GM23338 (cell line): Measurements from ENCODE around the gene FARSB. TPM values are rescaled to one million over a fixed set of nuclear protein-coding genes. Genes with fewer than 3 reads are reported as not detected.

Source experiments
- ATAC-seq: fragments of 200-7000 bp; cut with Tn5 transposase; 3 replicates; pipeline ENCODE4 v1.9.1; 2020
- DNase-seq: peaks from one replicate; pipeline ENCODE4 v3.0.0-alpha.2; 2015; ENCODE audit warnings: low spot score
- H2AFZ ChIP-seq: fragments of 200-600 bp; sonication (generic); 2 replicates; pipeline ENCODE4 v1.8.0; 2016; ENCODE audit warnings: antibody characterized with exemption, mild to moderate bottlenecking, moderate library complexity
- H3F3A ChIP-seq: fragments of 200-600 bp; sonication (generic); replicated peaks from 2 replicates; pipeline ENCODE4 v1.8.0; 2017; ENCODE audit warnings: antibody characterized with exemption, mixed run types, low read depth
- H3K27ac ChIP-seq: fragments of 200-600 bp; sonication (generic); 2 replicates; pipeline ENCODE4 v1.6.1; 2016; ENCODE audit warnings: low read depth
- H3K27me3 ChIP-seq: fragments of 200-600 bp; sonication (generic); 2 replicates; pipeline ENCODE4 v1.8.0; 2016; ENCODE audit warnings: mild to moderate bottlenecking, mixed run types, moderate library complexity; ENCODE audit not compliant: insufficient read depth
- H3K36me3 ChIP-seq: fragments of 200-600 bp; sonication (generic); 2 replicates; pipeline ENCODE4 v1.8.0; 2016; ENCODE audit warnings: mild to moderate bottlenecking; ENCODE audit not compliant: insufficient read depth
- H3K4me1 ChIP-seq: fragments of 200-600 bp; sonication (generic); 2 replicates; pipeline ENCODE4 v1.8.0; 2016; ENCODE audit warnings: mild to moderate bottlenecking, moderate library complexity; ENCODE audit not compliant: insufficient read depth
- H3K4me2 ChIP-seq: fragments of 200-600 bp; sonication (generic); 2 replicates; pipeline ENCODE4 v1.7.1; 2017; ENCODE audit warnings: mixed run types
- H3K4me3 ChIP-seq: fragments of 200-600 bp; sonication (generic); 2 replicates; pipeline ENCODE4 v1.6.1; 2016; ENCODE audit warnings: mixed run types
- H3K79me2 ChIP-seq: fragments of 200-600 bp; sonication (generic); replicated peaks from 2 replicates; pipeline ENCODE4 v1.8.0; 2017; ENCODE audit warnings: mild to moderate bottlenecking; ENCODE audit not compliant: insufficient read depth
- H3K9me2 ChIP-seq: fragments of 200-600 bp; sonication (generic); 2 replicates; pipeline ENCODE4 v1.8.0; 2017; ENCODE audit not compliant: insufficient read depth
- H4K20me1 ChIP-seq: fragments of 200-600 bp; sonication (generic); replicated peaks from 2 replicates; pipeline ENCODE4 v1.8.0; 2017; ENCODE audit warnings: mild to moderate bottlenecking; ENCODE audit not compliant: insufficient read depth
- H3K27ac Mint-ChIP-seq: 2 replicates; pipeline ENCODE4 v1.8.0; 2020; ENCODE audit warnings: inconsistent platforms, mild to moderate bottlenecking, moderate library complexity, mixed read lengths
- H3K27me3 Mint-ChIP-seq: 3 replicates; pipeline ENCODE4 v1.8.0; 2022; ENCODE audit warnings: low read depth, mild to moderate bottlenecking, moderate library complexity, mixed read lengths, inconsistent platforms; ENCODE audit not compliant: insufficient read depth, poor library complexity
- H3K36me3 Mint-ChIP-seq: 3 replicates; pipeline ENCODE4 v1.8.0; 2021; ENCODE audit warnings: low read depth, mild to moderate bottlenecking, inconsistent platforms, moderate library complexity, mixed read lengths
- H3K4me1 Mint-ChIP-seq: 3 replicates; pipeline ENCODE4 v1.8.0; 2020; ENCODE audit warnings: mild to moderate bottlenecking, inconsistent platforms, mixed read lengths
- H3K4me3 Mint-ChIP-seq: 3 replicates; pipeline ENCODE4 v1.8.0; 2021; ENCODE audit warnings: moderate library complexity, mild to moderate bottlenecking, inconsistent platforms, mixed read lengths
- H3K9me3 Mint-ChIP-seq: 3 replicates; pipeline ENCODE4 v1.8.0; 2020; ENCODE audit warnings: moderate library complexity, mild to moderate bottlenecking, inconsistent platforms, mixed read lengths
- CREB1 ChIP-seq: fragments of 250-450 bp; sonication (Bioruptor Pico); IDR thresholded peaks from 2 replicates; pipeline ENCODE4 v1.5.0; 2020; ENCODE audit warnings: low read depth, mild to moderate bottlenecking, moderate library complexity
- ETS1 ChIP-seq: IDR thresholded peaks from 2 replicates; pipeline ENCODE4 v1.6.1; 2016; ENCODE audit warnings: antibody characterized with exemption
- EZH2 ChIP-seq: fragments of 200-600 bp; sonication (generic); IDR thresholded peaks from one replicate; pipeline ENCODE4 v1.8.0; 2017; ENCODE audit warnings: antibody characterized with exemption, mild to moderate bottlenecking, low read depth; ENCODE audit not compliant: unreplicated experiment
- ZNF331 ChIP-seq: fragments of 250-450 bp; sonication (Bioruptor Pico); IDR thresholded peaks from 2 replicates; pipeline ENCODE4 v1.5.0; 2020; ENCODE audit warnings: low read depth, mild to moderate bottlenecking, moderate library complexity
- ZNF462 ChIP-seq: fragments of 250-450 bp; sonication (Bioruptor Pico); IDR thresholded peaks from 2 replicates; pipeline ENCODE4 v1.5.0; 2020; ENCODE audit warnings: mild to moderate bottlenecking, moderate library complexity
- polyA plus RNA-seq: library from polyadenylated mRNA; unstranded; fragments of >200 nt; fragmentation: Nextera tagmentation; extraction: Ambion mirVana; gene quantifications from 2 replicates; pipeline ENCODE4 v1.2.1, GENCODE V29; 2016
- total RNA-seq: library from RNA; depleted of rRNA; stranded (reverse); fragments of >200 nt; shearing (Covaris generic); gene quantifications from 2 replicates; pipeline ENCODE4 v1.2.3, GENCODE V29; 2014

FARSB gene
- total and polyA plus RNA-seq, 2 experiments from 2014 or later, result 32.5 to 40.0 TPM

GRCh38 chr2:222606306-222606705 is 49.6 kb downstream of the FARSB start:
- no peak overlapping the region for H3K4me3 ChIP-seq
- H3K9me3 Mint-ChIP-seq, result no peaks in the 10 kb centered on the region
- H3K27ac Mint-ChIP-seq, result no peak overlapping the region
- DNase-seq, result no peak
- peaks cover 5% of the 10 kb centered on the region; the same call in 2 of the 3 replicates for H3K36me3 Mint-ChIP-seq
- H3K4me1 ChIP-seq, result no peaks in the 10 kb centered on the region
- H2AFZ ChIP-seq, result no peak overlapping the region
- no peaks in the 10 kb centered on the region for H3K27me3 ChIP-seq
- H3F3A ChIP-seq, result no peaks in the 10 kb centered on the region
- no peaks in the 10 kb centered on the region for H3K4me1 Mint-ChIP-seq
- no peak overlapping the region for H3K4me3 Mint-ChIP-seq
- H3K27me3 Mint-ChIP-seq, result no peaks in the 10 kb centered on the region
- no peak for ATAC-seq
- no peaks in the 10 kb centered on the region for H3K9me2 ChIP-seq
- no peak overlapping the region for H3K4me2 ChIP-seq
- H3K79me2 ChIP-seq, result 0 out of 2 replicates have a peak, but pooled peaks cover 5% of the 10 kb centered on the region
- no peak for TF ChIP-seq EZH2
- TF ChIP-seq ZNF462 (CRISPR knock-in tag), result no peak
- TF ChIP-seq CREB1 (CRISPR knock-in tag), result no peak
- TF ChIP-seq ZNF331 (CRISPR knock-in tag), result no peak
- no peak for TF ChIP-seq ETS1
- H3K27ac ChIP-seq, result no peak overlapping the region
- no peaks in the 10 kb centered on the region; the same call in none of the 2 replicates for H3K36me3 ChIP-seq
- no peaks in the 10 kb centered on the region for H4K20me1 ChIP-seq
